CD4-positive, alpha-beta T cell (primary cell): Measurements from ENCODE around the gene ID3. TPM values are rescaled to one million over a fixed set of nuclear protein-coding genes. Genes with fewer than 3 reads are reported as not detected.

Experiments used
- ATAC-seq: fragments of 200-7000 bp; cut with Tn5 transposase; one replicate; pipeline ENCODE4 v1.10.0; 2022; ENCODE audit warnings: mild to moderate bottlenecking; ENCODE audit not compliant: poor library complexity
- CTCF ChIA-PET: fragments of 350-600 bp; sonication (Branson Sonifier 250); formaldehyde crosslinking; loops from one replicate; lab custom pipeline; 2021; ENCODE audit warnings: antibody characterized with exemption, inconsistent platforms; lab: Charles Lee
- POLR2A ChIA-PET: fragments of 350-600 bp; sonication (Branson Sonifier 250); formaldehyde crosslinking; loops from one replicate; lab custom pipeline; 2021; ENCODE audit warnings: antibody characterized with exemption, inconsistent platforms; lab: Charles Lee
- DNase-seq, 14 experiments: peaks; one replicate each; pipeline ENCODE4 v3.0.0-alpha.2; 2013 to 2020; ENCODE audit warnings: mixed read lengths in 2 of 14
- H3K27ac ChIP-seq, 2 donors: one replicate each; pipeline versions ENCODE4 v1.5.1 to v1.7.0; 2013; ENCODE audit warnings: low read length in 2 of 2, low read depth in 1 of 2, mild to moderate bottlenecking in 1 of 2
- H3K27me3 ChIP-seq, 2 experiments: 1 replicate in 1 of 2; 2 replicates in 1 of 2; pipeline versions ENCODE4 v1.6.1 to v1.7.0; 2013; ENCODE audit warnings: low read length in 2 of 2, control low read depth in 1 of 2, mild to moderate bottlenecking in 1 of 2, moderate library complexity in 1 of 2; ENCODE audit not compliant: insufficient read depth in 2 of 2, control insufficient read depth in 1 of 2
- H3K36me3 ChIP-seq: one replicate; pipeline ENCODE4 v1.6.1; 2013; ENCODE audit warnings: low read length, control low read depth; ENCODE audit not compliant: insufficient read depth
- H3K4me1 ChIP-seq: one replicate; pipeline ENCODE4 v1.6.1; 2013; ENCODE audit warnings: low read length, control low read depth; ENCODE audit not compliant: insufficient read depth
- H3K4me3 ChIP-seq: one replicate; pipeline ENCODE4 v1.5.1; 2013; ENCODE audit warnings: mild to moderate bottlenecking, low read length, moderate library complexity
- H3K9me3 ChIP-seq, 2 experiments: 1 replicate in 1 of 2; 2 replicates in 1 of 2; pipeline versions ENCODE4 v1.6.1 to v1.7.0; 2013; ENCODE audit warnings: low read length in 2 of 2, mild to moderate bottlenecking in 2 of 2, control low read depth in 1 of 2, moderate library complexity in 1 of 2; ENCODE audit not compliant: control insufficient read depth in 1 of 2, insufficient read depth in 1 of 2
- H3K27ac Mint-ChIP-seq: one replicate; pipeline ENCODE4 v1.8.0; 2020; ENCODE audit warnings: mixed read lengths
- H3K27me3 Mint-ChIP-seq: one replicate; pipeline ENCODE4 v1.8.0; 2021; ENCODE audit warnings: mixed read lengths
- H3K36me3 Mint-ChIP-seq: one replicate; pipeline ENCODE4 v1.8.0; 2021; ENCODE audit warnings: low read depth, mixed read lengths
- H3K4me1 Mint-ChIP-seq: one replicate; pipeline ENCODE4 v1.8.0; 2021; ENCODE audit warnings: low read depth, mixed read lengths
- H3K4me3 Mint-ChIP-seq: one replicate; pipeline ENCODE4 v1.8.0; 2020; ENCODE audit warnings: mild to moderate bottlenecking, mixed read lengths
- H3K9me3 Mint-ChIP-seq: one replicate; pipeline ENCODE4 v1.8.0; 2020; ENCODE audit warnings: mixed read lengths
- CTCF ChIP-seq: fragments of 200-600 bp; IDR thresholded peaks from one replicate; pipeline ENCODE4 v1.8.0; 2022; ENCODE audit warnings: antibody characterized with exemption, mild to moderate bottlenecking
- intact Hi-C, 2 experiments: fragments of 100-400 bp; cut with DNase I in 1 of 2; cut with micrococcal nuclease in 1 of 2; formaldehyde crosslinking; loops; one replicate each; pipeline versions ENCODE4 v1.15.1 to v1.9.0; 2023 to 2025; cut with DNase I, micrococcal nuclease
- total RNA-seq, 174 experiments: library from RNA in 2 of 174; stranded (reverse) in 2 of 174; gene quantifications; one replicate each; pipeline ENCODE4 v1.2.3 and lab custom pipeline; 2021 to 2026

The ID3 gene
- total RNA-seq, 2 experiments from 2014 or later = 89.8 to 90.4 TPM

GRCh38 chr1:23600283-23600682 is 41.0 kb upstream of the ID3 start:
- H3K27ac Mint-ChIP-seq = peak overlapping the region; percentile 85
- H3K4me1 Mint-ChIP-seq = peaks cover 86% of the 10 kb centered on the region
- ChIA-PET POLR2A (interaction anchor here (0.9 to 14.0 kb wide), 10 partner anchors 8 to 43 kb away, joined by 3 to 180 read pairs (median 26); partner anchors contain the start of gene ID3), CTCF (interaction anchor here (1.8 to 5.2 kb wide), 3 partner anchors 35 to 45 kb away, joined by 5 to 31 read pairs (median 24); no protein-coding TSS in a partner anchor)
- intact Hi-C loops = loop anchor here in 1 of 2 experiments (2.0 kb wide), 1 partner anchor 23 kb away; no protein-coding TSS in a partner anchor
- Histone ChIP-seq H3K27me3 (no peaks in the 10 kb centered on the region), H3K4me3 (no peak overlapping the region), H3K36me3 (no peaks in the 10 kb centered on the region), H3K4me1 (peaks cover 88% of the 10 kb centered on the region), H3K9me3 (no peaks in the 10 kb centered on the region), H3K27ac (no peak overlapping the region)
- H3K4me3 Mint-ChIP-seq = peak overlapping the region; percentile 85
- ATAC-seq (no peak), DNase-seq (no peak)
- H3K36me3 Mint-ChIP-seq = no peaks in the 10 kb centered on the region
- no peaks in the 10 kb centered on the region for H3K27me3 Mint-ChIP-seq
- no peak for TF ChIP-seq CTCF
- H3K9me3 Mint-ChIP-seq = no peaks in the 10 kb centered on the region

DNA sequence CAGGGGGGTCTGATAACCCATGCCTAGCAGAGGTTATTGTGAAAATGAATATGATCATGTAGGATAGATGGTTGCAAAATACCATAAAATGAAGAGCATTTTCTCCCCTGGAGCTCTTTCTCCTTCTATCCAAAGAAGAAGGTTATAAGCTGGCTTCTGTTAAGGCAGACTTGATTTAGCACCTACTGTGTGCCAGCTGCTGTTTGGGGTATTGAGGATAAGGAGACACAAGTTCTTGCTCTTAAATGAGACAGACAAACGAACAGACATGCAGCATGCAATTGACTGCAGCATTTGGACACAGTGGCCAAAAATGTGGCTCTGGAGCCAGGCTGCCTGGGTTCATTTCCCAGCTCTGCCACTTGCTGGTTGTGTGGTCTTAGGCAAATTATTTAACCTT is 39.8 kb upstream of the ID3 start:
- H3K4me1 ChIP-seq = peaks cover 96% of the 10 kb centered on the region
- TF ChIP-seq CTCF = no peak
- Mint-ChIP-seq H3K4me1 (peaks cover 88% of the 10 kb centered on the region), H3K9me3 (no peaks in the 10 kb centered on the region), H3K36me3 (no peaks in the 10 kb centered on the region), H3K27me3 (no peaks in the 10 kb centered on the region), H3K27ac (peak overlapping the region; percentile 85), H3K4me3 (peak overlapping the region; percentile 40)
- DNase-seq = no peak
- POLR2A ChIA-PET = interaction anchor here (0.9 to 14.0 kb wide), 8 partner anchors 13 to 42 kb away, joined by 4 to 180 read pairs (median 26); partner anchors contain the start of gene ID3
- no peaks in the 10 kb centered on the region for H3K27me3 ChIP-seq
- H3K36me3 ChIP-seq = no peaks in the 10 kb centered on the region
- CTCF ChIA-PET = interaction anchor here (1.8 to 5.2 kb wide), 3 partner anchors 36 to 44 kb away, joined by 5 to 31 read pairs (median 24); no protein-coding TSS in a partner anchor
- H3K27ac ChIP-seq = no peak overlapping the region
- intact Hi-C loops = loop anchor here in 1 of 2 experiments (2.0 kb wide), 1 partner anchor 14 kb away; no protein-coding TSS in a partner anchor
- H3K4me3 ChIP-seq = no peak overlapping the region
- H3K9me3 ChIP-seq = no peaks in the 10 kb centered on the region
- ATAC-seq = no peak

DNA sequence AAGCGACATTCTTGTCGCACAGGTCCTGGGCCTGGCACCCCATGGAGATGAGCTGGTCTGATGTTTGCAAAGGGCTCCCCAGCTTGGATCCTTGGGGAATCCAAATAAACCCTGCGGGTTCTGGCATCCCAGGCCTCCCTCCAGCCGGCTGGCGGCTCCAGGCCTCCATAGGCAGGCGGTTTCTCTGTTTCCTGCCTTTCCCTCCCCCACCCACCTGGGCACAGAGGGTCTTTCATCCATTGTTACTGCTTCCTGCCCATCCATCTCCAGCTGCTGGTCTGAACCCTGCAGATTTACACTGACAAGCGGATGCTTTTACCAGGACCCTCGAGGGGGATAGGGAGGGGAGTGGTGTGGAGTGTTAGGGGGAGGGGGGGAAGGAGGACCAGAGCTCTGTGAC is 39.1 kb upstream of the ID3 start:
- H3K27me3 ChIP-seq = no peaks in the 10 kb centered on the region
- H3K36me3 Mint-ChIP-seq = no peaks in the 10 kb centered on the region
- H3K4me1 Mint-ChIP-seq = peaks cover 88% of the 10 kb centered on the region
- H3K4me1 ChIP-seq = peaks cover 96% of the 10 kb centered on the region
- intact Hi-C loops = loop anchor here in 1 of 2 experiments (2.0 kb wide), 1 partner anchor 14 kb away; no protein-coding TSS in a partner anchor
- no peaks in the 10 kb centered on the region for H3K27me3 Mint-ChIP-seq
- no peak overlapping the region for H3K4me3 ChIP-seq
- H3K27ac ChIP-seq = peak overlapping the region in 1 of 2 donors; percentile 2
- H3K4me3 Mint-ChIP-seq = no peak overlapping the region
- POLR2A ChIA-PET = interaction anchor here (0.6 to 14.0 kb wide), 11 partner anchors 14 to 76 kb away, joined by 3 to 180 read pairs (median 11); partner anchors contain the start of gene ID3
- ATAC-seq (no peak), DNase-seq (no peak)
- H3K9me3 Mint-ChIP-seq = no peaks in the 10 kb centered on the region
- no peak for TF ChIP-seq CTCF
- H3K27ac Mint-ChIP-seq = peak overlapping the region; percentile 78
- H3K36me3 ChIP-seq = no peaks in the 10 kb centered on the region
- no peaks in the 10 kb centered on the region for H3K9me3 ChIP-seq
- CTCF ChIA-PET = interaction anchor here (5.1 to 5.2 kb wide), 2 partner anchors 37 to 39 kb away, joined by 24 to 31 read pairs; no protein-coding TSS in a partner anchor
